ENCODE results near the gene CA4. TPM values are rescaled to one million over a fixed set of nuclear protein-coding genes. Genes with fewer than 3 reads are reported as not detected.

Gene CA4
- total RNA-seq, 1 experiment from 2014 or later = not detected

- Mint-ChIP-seq H3K4me3 (ENCODE audit: unreplicated experiment) (peak overlapping the region; percentile 71), H3K36me3 (ENCODE audit: insufficient read depth, unreplicated experiment) (no peaks in the 10 kb centered on the region), H3K27me3 (ENCODE audit: insufficient read depth, unreplicated experiment) (peaks cover 28% of the 10 kb centered on the region), H3K27ac (ENCODE audit: low read depth, unreplicated experiment) (peak overlapping the region; percentile 55), H3K4me1 (ENCODE audit: insufficient read depth, unreplicated experiment) (peaks cover 18% of the 10 kb centered on the region), H3K9me3 (ENCODE audit: unreplicated experiment) (no peaks in the 10 kb centered on the region)
- intact Hi-C loops (cut with micrococcal nuclease) = loop anchor here (10.0 kb wide), 1 partner anchor 93 kb away; no protein-coding TSS in a partner anchor
- ChIA-PET POLR2A (interaction anchor here (0.6 to 2.1 kb wide), 6 partner anchors 9 to 274 kb away, joined by 3 to 5 read pairs (median 4); no protein-coding TSS in a partner anchor), CTCF (interaction anchor here (0.6 to 2.6 kb wide), 20 partner anchors 8 to 868 kb away, joined by 3 to 25 read pairs (median 5); no protein-coding TSS in a partner anchor)
- TF ChIP-seq, protein P1, sequence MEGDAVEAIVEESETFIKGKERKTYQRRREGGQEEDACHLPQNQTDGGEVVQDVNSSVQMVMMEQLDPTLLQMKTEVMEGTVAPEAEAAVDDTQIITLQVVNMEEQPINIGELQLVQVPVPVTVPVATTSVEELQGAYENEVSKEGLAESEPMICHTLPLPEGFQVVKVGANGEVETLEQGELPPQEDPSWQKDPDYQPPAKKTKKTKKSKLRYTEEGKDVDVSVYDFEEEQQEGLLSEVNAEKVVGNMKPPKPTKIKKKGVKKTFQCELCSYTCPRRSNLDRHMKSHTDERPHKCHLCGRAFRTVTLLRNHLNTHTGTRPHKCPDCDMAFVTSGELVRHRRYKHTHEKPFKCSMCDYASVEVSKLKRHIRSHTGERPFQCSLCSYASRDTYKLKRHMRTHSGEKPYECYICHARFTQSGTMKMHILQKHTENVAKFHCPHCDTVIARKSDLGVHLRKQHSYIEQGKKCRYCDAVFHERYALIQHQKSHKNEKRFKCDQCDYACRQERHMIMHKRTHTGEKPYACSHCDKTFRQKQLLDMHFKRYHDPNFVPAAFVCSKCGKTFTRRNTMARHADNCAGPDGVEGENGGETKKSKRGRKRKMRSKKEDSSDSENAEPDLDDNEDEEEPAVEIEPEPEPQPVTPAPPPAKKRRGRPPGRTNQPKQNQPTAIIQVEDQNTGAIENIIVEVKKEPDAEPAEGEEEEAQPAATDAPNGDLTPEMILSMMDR (IDR thresholded peaks at IDR 0.05; ENCODE audit: unreplicated experiment) = no peak
- no peak for DNase-seq (ENCODE audit: unreplicated experiment)
- no TSS peak for BruUV-seq (replicated peaks)
These were observed 8.4 kb upstream of the CA4 start for GRCh38 chr17:60141111-60142018.

- Mint-ChIP-seq H3K27ac (ENCODE audit: low read depth, unreplicated experiment) (no peak overlapping the region), H3K27me3 (ENCODE audit: insufficient read depth, unreplicated experiment) (peaks cover 31% of the 10 kb centered on the region), H3K4me3 (ENCODE audit: unreplicated experiment) (peak overlapping the region; percentile 71), H3K4me1 (ENCODE audit: insufficient read depth, unreplicated experiment) (peaks cover 18% of the 10 kb centered on the region), H3K9me3 (ENCODE audit: unreplicated experiment) (no peaks in the 10 kb centered on the region), H3K36me3 (ENCODE audit: insufficient read depth, unreplicated experiment) (no peaks in the 10 kb centered on the region)
- TF ChIP-seq, protein P1 (IDR thresholded peaks at IDR 0.05; ENCODE audit: unreplicated experiment) = peak; percentile 66
- BruUV-seq (replicated peaks) = no TSS peak
- peak; percentile 91 for DNase-seq (ENCODE audit: unreplicated experiment)
- intact Hi-C loops (cut with micrococcal nuclease) = loop anchor here (1.0 to 10.0 kb wide), 2 partner anchors 92 to 293 kb away; no protein-coding TSS in a partner anchor
- POLR2A ChIA-PET = interaction anchor here (0.9 to 2.1 kb wide), 4 partner anchors 11 to 131 kb away, joined by 3 to 5 read pairs (median 4); no protein-coding TSS in a partner anchor
- CTCF ChIA-PET = interaction anchor here (0.5 to 2.6 kb wide), 26 partner anchors 8 to 495 kb away, joined by 3 to 25 read pairs (median 3); no protein-coding TSS in a partner anchor
These were observed 6.8 kb upstream of the CA4 start for GRCh38 chr17:60142872-60143499.

GRCh38 chr17:60145006-60145935 is 4.5 kb upstream of the CA4 start:
- CTCF ChIA-PET = interaction anchor here (0.7 kb wide), 1 partner anchor 136 kb away, joined by 4 read pairs; no protein-coding TSS in a partner anchor
- H3K4me1 Mint-ChIP-seq (ENCODE audit: insufficient read depth, unreplicated experiment) = peaks cover 18% of the 10 kb centered on the region
- H3K36me3 Mint-ChIP-seq (ENCODE audit: insufficient read depth, unreplicated experiment) = no peaks in the 10 kb centered on the region
- no peaks in the 10 kb centered on the region for H3K9me3 Mint-ChIP-seq (ENCODE audit: unreplicated experiment)
- TF ChIP-seq, protein P1 (IDR thresholded peaks at IDR 0.05; ENCODE audit: unreplicated experiment) = no peak
- H3K4me3 Mint-ChIP-seq (ENCODE audit: unreplicated experiment) = no peak overlapping the region
- H3K27ac Mint-ChIP-seq (ENCODE audit: low read depth, unreplicated experiment) = no peak overlapping the region
- POLR2A ChIA-PET = no interaction called here
- intact Hi-C loops (cut with micrococcal nuclease) = loop anchor here (10.0 kb wide), 1 partner anchor 90 kb away; no protein-coding TSS in a partner anchor
- peaks cover 46% of the 10 kb centered on the region for H3K27me3 Mint-ChIP-seq (ENCODE audit: insufficient read depth, unreplicated experiment)
- DNase-seq (ENCODE audit: unreplicated experiment) = no peak
- BruUV-seq (replicated peaks) = no TSS peak
